22Rv1 (cell line): Measurements from ENCODE around the gene MAP3K21.

ENCODE experiments used
- ZFX ChIP-seq: fragments of 450-650 bp; IDR thresholded peaks from 2 replicates; pipeline ENCODE4 v1.6.1; 2017; ENCODE audit warnings: antibody characterized with exemption, borderline replicate concordance
- TF ChIP-seq, protein P1 (sequence below): fragments of 450-650 bp; IDR thresholded peaks from 2 replicates; pipeline ENCODE4 v1.5.1; 2017; ENCODE audit warnings: mild to moderate bottlenecking

DNA sequence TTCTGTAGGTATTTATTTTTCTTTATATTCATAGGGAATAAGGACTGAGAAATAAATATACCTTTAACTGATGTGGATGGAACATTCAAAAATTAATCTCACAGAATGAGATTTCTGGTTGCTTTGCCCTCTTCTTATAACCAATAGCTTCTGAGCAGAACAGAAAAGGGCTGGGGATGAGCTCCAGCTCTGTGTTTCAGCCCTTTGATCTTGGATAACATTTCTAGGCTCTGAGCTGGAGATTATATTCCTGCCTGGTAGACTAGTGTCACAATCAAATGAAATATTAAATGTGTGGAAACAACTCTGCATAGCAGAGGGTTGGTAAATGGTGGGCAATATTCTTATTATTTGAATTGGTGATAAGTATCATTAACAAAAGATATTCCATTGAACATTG, 14.6 kb downstream of the MAP3K21 start:
- TF ChIP-seq, protein P1, sequence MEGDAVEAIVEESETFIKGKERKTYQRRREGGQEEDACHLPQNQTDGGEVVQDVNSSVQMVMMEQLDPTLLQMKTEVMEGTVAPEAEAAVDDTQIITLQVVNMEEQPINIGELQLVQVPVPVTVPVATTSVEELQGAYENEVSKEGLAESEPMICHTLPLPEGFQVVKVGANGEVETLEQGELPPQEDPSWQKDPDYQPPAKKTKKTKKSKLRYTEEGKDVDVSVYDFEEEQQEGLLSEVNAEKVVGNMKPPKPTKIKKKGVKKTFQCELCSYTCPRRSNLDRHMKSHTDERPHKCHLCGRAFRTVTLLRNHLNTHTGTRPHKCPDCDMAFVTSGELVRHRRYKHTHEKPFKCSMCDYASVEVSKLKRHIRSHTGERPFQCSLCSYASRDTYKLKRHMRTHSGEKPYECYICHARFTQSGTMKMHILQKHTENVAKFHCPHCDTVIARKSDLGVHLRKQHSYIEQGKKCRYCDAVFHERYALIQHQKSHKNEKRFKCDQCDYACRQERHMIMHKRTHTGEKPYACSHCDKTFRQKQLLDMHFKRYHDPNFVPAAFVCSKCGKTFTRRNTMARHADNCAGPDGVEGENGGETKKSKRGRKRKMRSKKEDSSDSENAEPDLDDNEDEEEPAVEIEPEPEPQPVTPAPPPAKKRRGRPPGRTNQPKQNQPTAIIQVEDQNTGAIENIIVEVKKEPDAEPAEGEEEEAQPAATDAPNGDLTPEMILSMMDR, result no peak
- TF ChIP-seq ZFX, result no peak
